ENCODE data around the gene PRKG1. TPM values are rescaled to one million over a fixed set of nuclear protein-coding genes. Genes with fewer than 3 reads are reported as not detected.

PRKG1 gene
- total and polyA plus RNA-seq, 2 of the 4 experiments (the other 2 are of a cell fraction) = 3.5 to 18.3 TPM

- ATAC-seq (ENCODE audit: low read depth) (no peak), DNase-seq (no peak)
- Histone ChIP-seq H4K20me1 (ENCODE audit: insufficient read depth, low read length) (no peaks in the 10 kb centered on the region), H4K5ac (ENCODE audit: low read depth, low read length) (no peak overlapping the region), H2AFZ (replicated peaks; ENCODE audit: low read length, poor library complexity) (no peak overlapping the region), H3K4me1 (ENCODE audit: control insufficient read depth, insufficient read depth, low read length) (no peaks in the 10 kb centered on the region), H2BK120ac (ENCODE audit: low read depth, low read length) (no peak overlapping the region), H2BK5ac (ENCODE audit: low read depth, low read length, poor library complexity, severe bottlenecking) (no peak overlapping the region), H3K4me2 (ENCODE audit: low read depth, low read length) (no peak overlapping the region), H3K4me3 (ENCODE audit: insufficient read depth, low read depth, low read length) (no peak overlapping the region), H3K56ac (ENCODE audit: extremely low read depth, insufficient read depth, low read length) (no peak overlapping the region), H3K9me1 (ENCODE audit: insufficient read depth, low read length) (0 out of 2 replicates have a peak, but pooled peaks cover 6% of the 10 kb centered on the region), H3K36me3 (ENCODE audit: control insufficient read depth, insufficient read depth, low read length) (no peaks in the 10 kb centered on the region), H3K4ac (ENCODE audit: low read depth, low read length) (no peak overlapping the region), H3K9ac (ENCODE audit: low read depth, low read length) (no peak overlapping the region), H3K27ac (ENCODE audit: insufficient read depth, low read length) (no peak overlapping the region), H2AK9ac (replicated peaks; ENCODE audit: low read depth, low read length, poor library complexity) (no peak overlapping the region), H3K14ac (replicated peaks; ENCODE audit: low read depth, low read length) (no peak overlapping the region), H3K27me3 (ENCODE audit: control insufficient read depth, insufficient read depth, low read length) (no peaks in the 10 kb centered on the region), H2BK15ac (ENCODE audit: low read depth, low read length) (no peak overlapping the region), H2AK5ac (ENCODE audit: low read depth, low read length) (no peak overlapping the region), H3K18ac (ENCODE audit: low read depth, low read length) (no peak overlapping the region), H3K23ac (ENCODE audit: low read depth, low read length) (no peak overlapping the region), H3K9me3 (ENCODE audit: control insufficient read depth, insufficient read depth, low read length) (no peaks in the 10 kb centered on the region), H4K91ac (ENCODE audit: insufficient read depth, low read depth, low read length) (no peak overlapping the region), H4K8ac (ENCODE audit: low read depth in 2 of 2, low read length in 2 of 2) (no peak overlapping the region), H3K79me1 (ENCODE audit: low read depth in 1 of 2, low read length in 2 of 2) (no peaks in the 10 kb centered on the region; a peak in 1 of 4 replicates), H2BK20ac (ENCODE audit: low read depth, low read length) (no peak overlapping the region)
- 60% methylated on average over 1 of the region's 2 CpGs; no CpG with 5 or more reads in 1 of the 2 experiments for WGBS, 2 experiments (ENCODE audit: extremely low coverage in 2 of 2, insufficient read length in 1 of 2)
- ChIA-PET POLR2A (ENCODE audit: unreplicated experiment) (interaction anchor here (0.6 kb wide), 1 partner anchor 1187 kb away, joined by 3 read pairs; no protein-coding TSS in a partner anchor), CTCF (no interaction called here)
- in situ Hi-C loops (cut with MboI; ENCODE audit: low sequenced_read_pairs) (no loop called here), intact Hi-C loops (cut with micrococcal nuclease) (no loop called here), dilution Hi-C loops (cut with HindIII; ENCODE audit: low sequenced_read_pairs, unreplicated experiment) (no loop called here)
- no TSS peak for BruUV-seq (replicated peaks)
- TF ChIP-seq MAFK (IDR thresholded peaks at IDR 0.05; ENCODE audit: low read depth, low read length) (no peak), RFX5 (IDR thresholded peaks at IDR 0.05; ENCODE audit: low read depth, low read length) (no peak), CEBPB (IDR thresholded peaks at IDR 0.05; ENCODE audit: low read depth, low read length) (no peak), CTCF (conservative IDR thresholded peaks at IDR 0.05; ENCODE audit: low read depth, low read length) (no peak), SMC3 (IDR thresholded peaks at IDR 0.05; ENCODE audit: low read depth, low read length) (no peak), BHLHE40 (IDR thresholded peaks at IDR 0.05; ENCODE audit: low read depth, low read length) (no peak), FOS (IDR thresholded peaks at IDR 0.05; ENCODE audit: low read depth, low read length) (no peak), MXI1 (IDR thresholded peaks at IDR 0.05; ENCODE audit: borderline replicate concordance, low read depth, low read length) (no peak), MAZ (IDR thresholded peaks at IDR 0.05; ENCODE audit: borderline replicate concordance, low read depth, low read length) (no peak), RCOR1 (IDR thresholded peaks at IDR 0.05; ENCODE audit: insufficient replicate concordance, low read length) (no peak), USF2 (IDR thresholded peaks at IDR 0.05; ENCODE audit: low read depth, low read length) (no peak), RAD21 (IDR thresholded peaks at IDR 0.05; ENCODE audit: low read length) (no peak)
- TF ChIP-seq, protein P1, sequence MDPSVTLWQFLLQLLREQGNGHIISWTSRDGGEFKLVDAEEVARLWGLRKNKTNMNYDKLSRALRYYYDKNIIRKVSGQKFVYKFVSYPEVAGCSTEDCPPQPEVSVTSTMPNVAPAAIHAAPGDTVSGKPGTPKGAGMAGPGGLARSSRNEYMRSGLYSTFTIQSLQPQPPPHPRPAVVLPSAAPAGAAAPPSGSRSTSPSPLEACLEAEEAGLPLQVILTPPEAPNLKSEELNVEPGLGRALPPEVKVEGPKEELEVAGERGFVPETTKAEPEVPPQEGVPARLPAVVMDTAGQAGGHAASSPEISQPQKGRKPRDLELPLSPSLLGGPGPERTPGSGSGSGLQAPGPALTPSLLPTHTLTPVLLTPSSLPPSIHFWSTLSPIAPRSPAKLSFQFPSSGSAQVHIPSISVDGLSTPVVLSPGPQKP (IDR thresholded peaks at IDR 0.05; ENCODE audit: borderline replicate concordance, low read depth, low read length) = no peak
Observed at GRCh38 chr10:52208365-52208764, 1134.1 kb downstream of the PRKG1 start.
